Liver (tissue), 9 donors: ENCODE measurements around the gene LDLRAD1. TPM values are rescaled to one million over a fixed set of nuclear protein-coding genes. Genes with fewer than 3 reads are reported as not detected.

Source experiments
- DNase-seq: peaks from one replicate; pipeline ENCODE4 v3.0.0-alpha.2; 2017; ENCODE audit warnings: low spot score
- H3K27ac ChIP-seq, 2 donors: one replicate each; pipeline ENCODE4 v1.7.0; 2013; ENCODE audit warnings: inconsistent platforms in 2 of 2, low read length in 2 of 2, control low read depth in 1 of 2, low read depth in 1 of 2, mild to moderate bottlenecking in 1 of 2
- H3K27me3 ChIP-seq, 4 donors: one replicate each; pipeline versions ENCODE4 v1.6.1 to v1.7.0; 2013; ENCODE audit warnings: low read length in 3 of 4, inconsistent platforms in 1 of 4, mild to moderate bottlenecking in 1 of 4, moderate library complexity in 1 of 4; ENCODE audit not compliant: control insufficient read depth in 4 of 4, insufficient read depth in 4 of 4
- H3K36me3 ChIP-seq, 4 donors: one replicate each; pipeline versions ENCODE4 v1.6.1 to v1.7.0; 2013; ENCODE audit warnings: low read length in 3 of 4, mild to moderate bottlenecking in 3 of 4, low read depth in 1 of 4, moderate library complexity in 1 of 4; ENCODE audit not compliant: control insufficient read depth in 4 of 4, insufficient read depth in 3 of 4
- H3K4me1 ChIP-seq, 4 donors: one replicate each; pipeline versions ENCODE4 v1.6.1 to v1.7.0; 2013; ENCODE audit warnings: low read length in 3 of 4, mild to moderate bottlenecking in 3 of 4, moderate library complexity in 1 of 4; ENCODE audit not compliant: control insufficient read depth in 4 of 4, insufficient read depth in 4 of 4
- H3K4me3 ChIP-seq, 3 donors: one replicate each; pipeline versions ENCODE4 v1.6.1 to v1.7.0; 2013; ENCODE audit warnings: low read length in 3 of 3, control low read depth in 1 of 3, low read depth in 1 of 3, mild to moderate bottlenecking in 1 of 3
- H3K9ac ChIP-seq, 2 donors: one replicate each; pipeline ENCODE4 v1.7.0; 2013; ENCODE audit warnings: low read length in 2 of 2, mild to moderate bottlenecking in 2 of 2, moderate library complexity in 2 of 2, control low read depth in 1 of 2, low read depth in 1 of 2
- H3K9me3 ChIP-seq, 4 donors: one replicate each; pipeline versions ENCODE4 v1.6.1 to v1.7.0; 2013; ENCODE audit warnings: low read length in 3 of 4; ENCODE audit not compliant: control insufficient read depth in 4 of 4
- ATF3 ChIP-seq: IDR thresholded peaks from 2 replicates; pipeline ENCODE4 v1.6.1; 2016; ENCODE audit warnings: antibody characterized with exemption
- CTCF ChIP-seq: fragments of 150-350 bp; IDR thresholded peaks from 2 replicates; pipeline ENCODE4 v1.5.1; 2017; ENCODE audit warnings: improper control_type of control experiment, low read depth, low read length; ENCODE audit not compliant: missing input control
- EGR1 ChIP-seq, 2 donors: IDR thresholded peaks; 2 replicates each; pipeline ENCODE4 v1.6.1; 2016 to 2018; ENCODE audit warnings: antibody characterized with exemption in 2 of 2, low read depth in 2 of 2
- FOXA1 ChIP-seq: IDR thresholded peaks from 2 replicates; pipeline ENCODE4 v1.6.1; 2016; ENCODE audit warnings: antibody characterized with exemption
- FOXA2 ChIP-seq: IDR thresholded peaks from 2 replicates; pipeline ENCODE4 v1.6.1; 2016; ENCODE audit warnings: antibody characterized with exemption
- GABPA ChIP-seq, 2 donors: IDR thresholded peaks in 1 of 2; conservative IDR thresholded peaks in 1 of 2; 2 replicates each; pipeline ENCODE4 v1.6.1; 2016; ENCODE audit warnings: antibody characterized with exemption in 2 of 2, mild to moderate bottlenecking in 1 of 2, moderate library complexity in 1 of 2
- HNF4A ChIP-seq, 2 donors: conservative IDR thresholded peaks; 2 replicates each; pipeline ENCODE4 v1.6.1; 2016; ENCODE audit warnings: antibody characterized with exemption in 2 of 2, mild to moderate bottlenecking in 2 of 2
- HNF4G ChIP-seq: IDR thresholded peaks from 2 replicates; pipeline ENCODE4 v1.6.1; 2016; ENCODE audit warnings: antibody characterized with exemption
- JUND ChIP-seq, 2 donors: IDR thresholded peaks; 2 replicates each; pipeline ENCODE4 v1.6.1; 2016; ENCODE audit warnings: antibody characterized with exemption in 2 of 2
- MAX ChIP-seq: IDR thresholded peaks from 2 replicates; pipeline ENCODE4 v1.6.1; 2016; ENCODE audit warnings: antibody characterized with exemption
- NR2F2 ChIP-seq: IDR thresholded peaks from 2 replicates; pipeline ENCODE4 v1.6.1; 2016; ENCODE audit warnings: antibody characterized with exemption
- RAD21 ChIP-seq, 2 donors: IDR thresholded peaks; 2 replicates each; pipeline ENCODE4 v1.6.1; 2016; ENCODE audit warnings: antibody characterized with exemption in 2 of 2, mild to moderate bottlenecking in 2 of 2
- RXRA ChIP-seq, 2 donors: IDR thresholded peaks; 2 replicates each; pipeline ENCODE4 v1.6.1; 2017 to 2018; ENCODE audit warnings: antibody characterized with exemption in 2 of 2, mild to moderate bottlenecking in 1 of 2
- SP1 ChIP-seq: IDR thresholded peaks from 2 replicates; pipeline ENCODE4 v1.6.1; 2018; ENCODE audit warnings: antibody characterized with exemption, mild to moderate bottlenecking
- TAF1 ChIP-seq: conservative IDR thresholded peaks from 2 replicates; pipeline ENCODE4 v1.6.1; 2016; ENCODE audit warnings: antibody characterized with exemption, mild to moderate bottlenecking
- YY1 ChIP-seq: IDR thresholded peaks from 2 replicates; pipeline ENCODE4 v1.6.1; 2016; ENCODE audit warnings: antibody characterized with exemption, mild to moderate bottlenecking
- WGBS: extraction: QIAGEN DNeasy Blood & Tissue Kit; methylation state at CpG from one replicate; pipeline ENCODE4 v1.1.7; 2013; 5-methylcytosine and 5-hydroxymethylcytosine counted together
- polyA plus RNA-seq, 2 donors: library from polyadenylated mRNA; stranded (reverse) in 1 of 2; unstranded in 1 of 2; fragments of 200-250 nt in 1 of 2; fragments of >200 nt in 1 of 2; fragmentation: Nextera tagmentation in 1 of 2; extraction: Ambion mirVana in 1 of 2; gene quantifications; one replicate each; pipeline versions ENCODE4 v1.2.1 to v1.2.3, GENCODE V29; 2013 to 2015
- total RNA-seq, 2 donors: library from RNA; depleted of rRNA; stranded (reverse); fragments of >200 nt; gene quantifications; one replicate each; pipeline ENCODE4 v1.2.3, GENCODE V29; 2014
- TF ChIP-seq, protein P1 (sequence below): IDR thresholded peaks from 2 replicates; pipeline ENCODE4 v1.6.1; 2016; ENCODE audit warnings: antibody characterized with exemption
- TF ChIP-seq, protein P2 (sequence below): IDR thresholded peaks from 2 replicates; pipeline ENCODE4 v1.6.1; 2016; ENCODE audit warnings: antibody characterized with exemption, mild to moderate bottlenecking
- donor health status: healthy.
- donor health status: healthy.
- donor health status: healthy.
- donor health status: healthy.
- donor health status: healthy.

The LDLRAD1 gene
- not detected for total RNA-seq
- not detected for polyA plus RNA-seq

DNA sequence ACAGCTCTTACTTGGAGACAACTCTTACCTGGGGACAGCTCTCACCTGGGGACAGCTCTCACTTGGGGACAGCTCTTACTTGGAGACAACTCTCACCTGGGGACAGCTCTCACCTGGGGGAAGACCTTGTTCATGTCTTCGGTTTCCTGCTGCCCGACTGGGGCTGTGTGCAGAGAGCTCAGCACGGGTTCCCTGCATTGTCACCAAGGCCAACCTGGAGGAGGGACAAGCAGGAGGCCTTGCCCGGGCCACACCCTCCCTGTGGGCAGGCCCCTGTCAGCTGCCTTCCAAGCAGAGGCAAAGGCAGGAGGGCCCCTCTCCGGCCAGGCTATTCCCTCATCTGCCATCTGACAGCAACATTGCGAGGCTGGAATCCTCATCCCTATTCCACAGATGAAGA, at the start of gene LDLRAD1:
TSS of gene LDLRAD1 (minus strand) at position 208 of the 400 bp plus-strand sequence. CDS start at position 134, 74 bp downstream.
- H3K27ac ChIP-seq, result no peak within 1 kb of the TSS
- no peak for DNase-seq

DNA sequence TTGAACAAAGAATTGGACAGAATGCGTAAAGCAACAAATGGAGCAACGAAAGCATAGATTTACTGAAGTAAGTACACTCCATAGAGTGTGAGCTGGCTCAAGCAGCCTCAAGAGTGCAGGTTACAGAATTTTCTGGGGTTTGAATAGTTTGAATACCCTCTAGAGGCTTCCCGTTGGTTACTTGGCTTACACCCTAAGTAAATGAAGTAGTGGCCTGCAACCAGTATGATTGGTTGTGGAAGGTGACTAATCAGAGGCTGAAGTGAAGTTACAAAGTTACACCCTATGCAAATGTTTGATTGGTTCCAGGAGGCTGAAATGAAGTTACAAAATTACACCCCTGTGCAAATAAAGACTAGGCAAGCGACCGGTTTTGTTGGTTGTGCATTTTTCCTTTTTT, 46.3 kb upstream of the LDLRAD1 start:
- Histone ChIP-seq H3K4me1 (peaks cover 0 to 1% (median 0%) of the 10 kb centered on the region in 4 donors), H3K9me3 (no peaks in the 10 kb centered on the region), H3K9ac (no peak overlapping the region), H3K36me3 (no peaks in the 10 kb centered on the region), H3K4me3 (no peak overlapping the region), H3K27me3 (no peaks in the 10 kb centered on the region), H3K27ac (no peak overlapping the region)
- WGBS, result 91% methylated on average over 5 of the region's 5 CpGs
- TF ChIP-seq FOXA1 (no peak), HNF4G (no peak), RXRA (IDR thresholded peaks at IDR 0.05) (no peak), ATF3 (no peak), YY1 (no peak), CTCF (no peak), MAX (no peak), NR2F2 (no peak), TAF1 (no peak), HNF4A (conservative IDR thresholded peaks at IDR 0.05) (no peak), JUND (IDR thresholded peaks at IDR 0.05) (no peak), GABPA (IDR thresholded peaks at IDR 0.05 in 1 of 2, conservative IDR thresholded peaks at IDR 0.05 in 1 of 2) (no peak), FOXA2 (no peak), SP1 (no peak), RAD21 (IDR thresholded peaks at IDR 0.05) (no peak), EGR1 (IDR thresholded peaks at IDR 0.05; ENCODE audit: low read depth in 2 of 2) (no peak)
- TF ChIP-seq, protein P1, sequence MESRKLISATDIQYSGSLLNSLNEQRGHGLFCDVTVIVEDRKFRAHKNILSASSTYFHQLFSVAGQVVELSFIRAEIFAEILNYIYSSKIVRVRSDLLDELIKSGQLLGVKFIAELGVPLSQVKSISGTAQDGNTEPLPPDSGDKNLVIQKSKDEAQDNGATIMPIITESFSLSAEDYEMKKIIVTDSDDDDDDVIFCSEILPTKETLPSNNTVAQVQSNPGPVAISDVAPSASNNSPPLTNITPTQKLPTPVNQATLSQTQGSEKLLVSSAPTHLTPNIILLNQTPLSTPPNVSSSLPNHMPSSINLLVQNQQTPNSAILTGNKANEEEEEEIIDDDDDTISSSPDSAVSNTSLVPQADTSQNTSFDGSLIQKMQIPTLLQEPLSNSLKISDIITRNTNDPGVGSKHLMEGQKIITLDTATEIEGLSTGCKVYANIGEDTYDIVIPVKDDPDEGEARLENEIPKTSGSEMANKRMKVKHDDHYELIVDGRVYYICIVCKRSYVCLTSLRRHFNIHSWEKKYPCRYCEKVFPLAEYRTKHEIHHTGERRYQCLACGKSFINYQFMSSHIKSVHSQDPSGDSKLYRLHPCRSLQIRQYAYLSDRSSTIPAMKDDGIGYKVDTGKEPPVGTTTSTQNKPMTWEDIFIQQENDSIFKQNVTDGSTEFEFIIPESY, result no peak
- TF ChIP-seq, protein P2, sequence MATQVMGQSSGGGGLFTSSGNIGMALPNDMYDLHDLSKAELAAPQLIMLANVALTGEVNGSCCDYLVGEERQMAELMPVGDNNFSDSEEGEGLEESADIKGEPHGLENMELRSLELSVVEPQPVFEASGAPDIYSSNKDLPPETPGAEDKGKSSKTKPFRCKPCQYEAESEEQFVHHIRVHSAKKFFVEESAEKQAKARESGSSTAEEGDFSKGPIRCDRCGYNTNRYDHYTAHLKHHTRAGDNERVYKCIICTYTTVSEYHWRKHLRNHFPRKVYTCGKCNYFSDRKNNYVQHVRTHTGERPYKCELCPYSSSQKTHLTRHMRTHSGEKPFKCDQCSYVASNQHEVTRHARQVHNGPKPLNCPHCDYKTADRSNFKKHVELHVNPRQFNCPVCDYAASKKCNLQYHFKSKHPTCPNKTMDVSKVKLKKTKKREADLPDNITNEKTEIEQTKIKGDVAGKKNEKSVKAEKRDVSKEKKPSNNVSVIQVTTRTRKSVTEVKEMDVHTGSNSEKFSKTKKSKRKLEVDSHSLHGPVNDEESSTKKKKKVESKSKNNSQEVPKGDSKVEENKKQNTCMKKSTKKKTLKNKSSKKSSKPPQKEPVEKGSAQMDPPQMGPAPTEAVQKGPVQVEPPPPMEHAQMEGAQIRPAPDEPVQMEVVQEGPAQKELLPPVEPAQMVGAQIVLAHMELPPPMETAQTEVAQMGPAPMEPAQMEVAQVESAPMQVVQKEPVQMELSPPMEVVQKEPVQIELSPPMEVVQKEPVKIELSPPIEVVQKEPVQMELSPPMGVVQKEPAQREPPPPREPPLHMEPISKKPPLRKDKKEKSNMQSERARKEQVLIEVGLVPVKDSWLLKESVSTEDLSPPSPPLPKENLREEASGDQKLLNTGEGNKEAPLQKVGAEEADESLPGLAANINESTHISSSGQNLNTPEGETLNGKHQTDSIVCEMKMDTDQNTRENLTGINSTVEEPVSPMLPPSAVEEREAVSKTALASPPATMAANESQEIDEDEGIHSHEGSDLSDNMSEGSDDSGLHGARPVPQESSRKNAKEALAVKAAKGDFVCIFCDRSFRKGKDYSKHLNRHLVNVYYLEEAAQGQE, result no peak
- no peak for DNase-seq

More for the DNA sequence above, at the start of gene LDLRAD1:
- Histone ChIP-seq H3K36me3 (no peaks in the 10 kb centered on the region), H3K4me3 (no peak within 1 kb of the TSS), H3K27me3 (no peaks in the 10 kb centered on the region), H3K4me1 (peaks cover 0 to 5% (median 1%) of the 10 kb centered on the region in 4 donors), H3K9me3 (no peaks in the 10 kb centered on the region), H3K9ac (no peak within 1 kb of the TSS)
- TF ChIP-seq RXRA (IDR thresholded peaks at IDR 0.05), result no peak
- no peak for TF ChIP-seq SP1
- 58% methylated on average over 6 of the region's 6 CpGs for WGBS
